ENCODE data around the gene CEACAM18. TPM values are rescaled to one million over a fixed set of nuclear protein-coding genes. Genes with fewer than 3 reads are reported as not detected.

CEACAM18 gene
- polyA plus RNA-seq, 1 experiment: not detected

DNA sequence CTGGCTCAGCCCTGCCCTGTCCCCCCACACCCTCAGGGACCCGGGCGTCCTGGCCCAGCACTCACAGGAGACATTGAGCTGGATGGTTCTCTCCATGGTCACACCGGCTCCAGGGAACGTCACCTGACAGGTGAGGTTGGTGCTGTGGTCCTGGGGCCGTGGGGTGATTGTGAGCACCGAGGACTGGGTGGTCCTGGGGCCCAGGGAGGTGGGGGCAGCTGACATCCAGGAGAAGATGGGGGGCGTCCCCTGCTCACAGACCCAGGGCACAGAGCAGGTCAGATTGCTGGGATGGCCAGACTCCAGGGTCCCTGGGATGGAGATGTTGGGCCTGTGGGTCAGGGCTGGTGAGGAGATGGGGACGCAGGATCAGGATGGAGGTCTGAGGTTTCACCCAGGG, 52.3 kb downstream of the CEACAM18 start:
- H3K36me3 ChIP-seq (ENCODE audit: control insufficient read depth, insufficient read depth, low read length): no peaks in the 10 kb centered on the region
- TF ChIP-seq, protein P1, sequence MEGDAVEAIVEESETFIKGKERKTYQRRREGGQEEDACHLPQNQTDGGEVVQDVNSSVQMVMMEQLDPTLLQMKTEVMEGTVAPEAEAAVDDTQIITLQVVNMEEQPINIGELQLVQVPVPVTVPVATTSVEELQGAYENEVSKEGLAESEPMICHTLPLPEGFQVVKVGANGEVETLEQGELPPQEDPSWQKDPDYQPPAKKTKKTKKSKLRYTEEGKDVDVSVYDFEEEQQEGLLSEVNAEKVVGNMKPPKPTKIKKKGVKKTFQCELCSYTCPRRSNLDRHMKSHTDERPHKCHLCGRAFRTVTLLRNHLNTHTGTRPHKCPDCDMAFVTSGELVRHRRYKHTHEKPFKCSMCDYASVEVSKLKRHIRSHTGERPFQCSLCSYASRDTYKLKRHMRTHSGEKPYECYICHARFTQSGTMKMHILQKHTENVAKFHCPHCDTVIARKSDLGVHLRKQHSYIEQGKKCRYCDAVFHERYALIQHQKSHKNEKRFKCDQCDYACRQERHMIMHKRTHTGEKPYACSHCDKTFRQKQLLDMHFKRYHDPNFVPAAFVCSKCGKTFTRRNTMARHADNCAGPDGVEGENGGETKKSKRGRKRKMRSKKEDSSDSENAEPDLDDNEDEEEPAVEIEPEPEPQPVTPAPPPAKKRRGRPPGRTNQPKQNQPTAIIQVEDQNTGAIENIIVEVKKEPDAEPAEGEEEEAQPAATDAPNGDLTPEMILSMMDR (IDR thresholded peaks at IDR 0.05; ENCODE audit: insufficient read depth, low read depth, low read length): no peak
- CTCF ChIA-PET: no interaction called here

DNA sequence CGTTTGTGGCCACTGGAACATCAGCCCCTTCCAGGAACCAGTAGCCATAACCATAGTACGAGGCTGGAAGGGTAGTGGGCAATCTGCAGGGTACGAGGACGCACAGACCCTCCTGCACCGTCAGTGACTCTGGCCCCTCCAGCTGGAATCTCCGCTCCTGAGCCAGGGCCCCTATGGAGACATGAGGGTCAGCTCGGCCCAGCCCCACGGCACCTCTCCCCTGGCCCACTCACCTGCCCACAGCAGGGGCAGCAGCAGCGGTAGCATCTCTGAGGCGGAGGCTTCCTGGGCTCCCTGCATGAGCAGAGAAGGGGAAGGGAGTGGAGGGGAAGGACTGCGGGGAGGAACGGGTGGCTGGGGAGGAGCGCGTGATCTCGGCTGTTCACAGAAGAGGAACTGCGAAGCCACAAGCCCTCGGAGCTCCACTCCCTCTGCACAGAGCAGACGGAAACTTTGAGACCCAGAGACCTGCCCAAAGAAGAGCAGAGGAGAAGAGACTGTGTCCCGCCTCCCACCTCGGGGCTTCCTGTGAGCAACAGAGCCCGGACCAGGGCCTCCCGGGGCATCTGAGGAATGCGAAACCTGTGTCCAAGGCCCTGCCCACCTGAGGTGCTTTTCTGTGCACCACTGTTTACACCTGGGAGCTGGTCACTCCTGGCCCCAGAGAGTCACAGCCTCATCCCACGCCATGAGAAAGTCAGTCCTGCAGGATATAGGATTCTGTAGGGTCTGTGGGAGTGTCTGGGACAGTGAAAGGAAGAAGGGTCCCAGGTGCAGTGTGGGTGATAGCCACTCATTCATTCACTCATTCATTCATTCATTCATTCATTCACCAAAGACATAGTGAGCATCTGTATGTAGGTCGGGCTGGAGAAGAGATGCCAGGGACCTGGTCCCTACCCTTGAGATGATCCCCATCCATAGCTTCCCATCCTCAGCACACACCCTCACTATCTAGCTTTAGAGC, 53.3 kb downstream of the CEACAM18 start, which contains the start of gene SIGLEC6:
Gene SIGLEC6 (minus strand): TSS at position 322 of the 967 bp plus-strand sequence. CDS start 22 bp downstream, at position 300.
- no peak for DNase-seq (ENCODE audit: low read depth)
- TF ChIP-seq, protein P1 (IDR thresholded peaks at IDR 0.05; ENCODE audit: insufficient read depth, low read depth, low read length): no peak
- no peaks in the 10 kb centered on the region for H3K27me3 ChIP-seq (ENCODE audit: control insufficient read depth, insufficient read depth, low read length)
- ChIA-PET CTCF (no interaction called here), POLR2A (no interaction called here)
- H3K36me3 ChIP-seq (ENCODE audit: control insufficient read depth, insufficient read depth, low read length): no peaks in the 10 kb centered on the region
- no peak within 1 kb of the TSS for H3K4me3 ChIP-seq (ENCODE audit: low read depth, low read length)

More for the DNA sequence above, 52.3 kb downstream of the CEACAM18 start:
- Histone ChIP-seq H3K27me3 (ENCODE audit: control insufficient read depth, insufficient read depth, low read length) (no peaks in the 10 kb centered on the region), H3K4me3 (ENCODE audit: low read depth, low read length) (no peak overlapping the region)
- POLR2A ChIA-PET: no interaction called here
- no peak for DNase-seq (ENCODE audit: low read depth)

DNA sequence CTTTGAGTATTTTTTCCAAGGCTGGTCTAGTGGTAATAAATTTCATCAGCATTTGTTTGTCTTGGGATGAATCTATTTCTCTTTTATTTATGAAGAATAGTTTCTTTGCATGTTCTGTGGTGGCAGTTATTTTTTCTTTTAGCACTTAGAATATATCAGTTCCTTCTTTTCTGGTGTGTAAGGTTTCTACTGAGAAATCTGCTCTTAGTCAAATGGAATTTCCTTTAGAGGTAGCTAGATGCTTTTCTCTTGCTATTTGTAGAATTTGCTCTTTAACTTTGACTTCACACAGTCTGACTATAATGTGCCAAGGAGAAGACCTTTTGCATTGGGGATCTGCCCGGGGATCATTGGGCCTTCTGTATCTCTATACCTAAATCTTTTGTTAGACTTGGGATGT, 57.2 kb downstream of the CEACAM18 start:
- H3K4me3 ChIP-seq (ENCODE audit: low read depth, low read length): no peak overlapping the region
- CTCF ChIA-PET: interaction anchor here (1.1 kb wide), 1 partner anchor 21 kb away, joined by 3 read pairs; no protein-coding TSS in a partner anchor
- TF ChIP-seq, protein P1 (IDR thresholded peaks at IDR 0.05; ENCODE audit: insufficient read depth, low read depth, low read length): no peak
- POLR2A ChIA-PET: no interaction called here
- no peaks in the 10 kb centered on the region for H3K36me3 ChIP-seq (ENCODE audit: control insufficient read depth, insufficient read depth, low read length)
- DNase-seq (ENCODE audit: low read depth): no peak
- H3K27me3 ChIP-seq (ENCODE audit: control insufficient read depth, insufficient read depth, low read length): no peaks in the 10 kb centered on the region

DNA sequence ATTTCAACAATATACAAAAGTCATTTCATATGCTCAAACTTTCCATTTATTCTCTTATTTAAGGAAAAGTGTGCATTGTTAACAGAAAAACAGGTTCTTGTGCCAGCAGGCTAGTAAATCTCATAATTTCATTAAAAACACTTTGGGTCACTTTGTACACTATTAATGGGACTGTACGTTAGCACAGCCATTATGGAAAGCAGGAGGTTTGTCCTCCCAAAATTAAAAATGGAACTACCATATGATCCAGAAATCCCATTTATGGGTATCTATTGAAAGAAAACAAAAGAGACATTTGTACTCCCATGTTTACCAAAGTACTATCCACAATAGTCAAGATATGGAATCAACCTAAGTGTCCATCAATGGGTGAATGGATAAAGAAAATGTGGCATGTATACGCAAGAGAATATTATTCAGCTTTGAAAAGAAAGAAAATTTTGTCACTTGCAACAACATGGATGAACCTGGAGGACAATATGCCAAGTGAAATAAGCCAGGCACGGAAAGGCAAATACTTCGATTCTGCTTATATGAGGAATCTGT, 61.6 kb downstream of the CEACAM18 start:
- ChIA-PET POLR2A (no interaction called here), CTCF (interaction anchor here (1.6 kb wide), 1 partner anchor 24 kb away, joined by 6 read pairs; no protein-coding TSS in a partner anchor)
- TF ChIP-seq, protein P1 (IDR thresholded peaks at IDR 0.05; ENCODE audit: insufficient read depth, low read depth, low read length): no peak
- Histone ChIP-seq H3K4me3 (ENCODE audit: low read depth, low read length) (no peak overlapping the region), H3K36me3 (ENCODE audit: control insufficient read depth, insufficient read depth, low read length) (no peaks in the 10 kb centered on the region), H3K27me3 (ENCODE audit: control insufficient read depth, insufficient read depth, low read length) (no peaks in the 10 kb centered on the region)
- no peak for DNase-seq (ENCODE audit: low read depth)

Small RNA genes lying within 50 kb of the gene (small RNA-seq; reads per million reads assigned to genes)
- gene AC020914.3 (ENCODE audit: insufficient read length, low read depth, low replicate concordance) (not detected), gene AC020914.5 (ENCODE audit: insufficient read length, low read depth, low replicate concordance) (not detected)

Other genes with a start within 250 kb of the CEACAM18 start
- not detected in 2 replicates for gene SIGLECL1, start 227.5 kb upstream of the CEACAM18 start, polyA plus RNA-seq (2011; rRNA removed)
- not detected in 2 replicates for gene IGLON5, start 166.9 kb upstream of the CEACAM18 start, polyA plus RNA-seq (2011; rRNA removed)
- 0.93 and 1.5 TPM in 2 replicates for gene VSIG10L, start 136.4 kb upstream of the CEACAM18 start, polyA plus RNA-seq (2011; rRNA removed)
- gene ETFB, start 112.2 kb upstream of the CEACAM18 start, polyA plus RNA-seq (2011; rRNA removed): 92.8 and 149 TPM in 2 replicates
- 0.12 TPM in 1 of 2 replicates, not detected in the other for gene CLDND2, start 109.5 kb upstream of the CEACAM18 start, polyA plus RNA-seq (2011; rRNA removed)
- gene NKG7, start 105.9 kb upstream of the CEACAM18 start, polyA plus RNA-seq (2011; rRNA removed): not detected in 2 replicates
- not detected in 2 replicates for gene LIM2, start 90.6 kb upstream of the CEACAM18 start, polyA plus RNA-seq (2011; rRNA removed)
- gene C19orf84, start 87.9 kb upstream of the CEACAM18 start, polyA plus RNA-seq (2011; rRNA removed): not detected in 2 replicates
- gene SIGLEC10, start 60.9 kb upstream of the CEACAM18 start, polyA plus RNA-seq (2011; rRNA removed): not detected in 2 replicates
- not detected in 2 replicates for gene SIGLEC8, start 20.1 kb upstream of the CEACAM18 start, polyA plus RNA-seq (2011; rRNA removed)
- gene SIGLEC12, start 23.3 kb downstream of the CEACAM18 start, polyA plus RNA-seq (2011; rRNA removed): not detected in 2 replicates
- gene SIGLEC6, start 53.1 kb downstream of the CEACAM18 start, polyA plus RNA-seq (2011; rRNA removed): not detected in 2 replicates
- 6.3 and 8.5 TPM in 2 replicates for gene ZNF175, start 92.7 kb downstream of the CEACAM18 start, polyA plus RNA-seq (2011; rRNA removed)
- gene SIGLEC5, start 151.9 kb downstream of the CEACAM18 start, polyA plus RNA-seq (2011; rRNA removed): not detected in 2 replicates
- gene SIGLEC14, start 168.3 kb downstream of the CEACAM18 start, polyA plus RNA-seq (2011; rRNA removed): not detected in 2 replicates
- gene SPACA6, start 214.8 kb downstream of the CEACAM18 start, polyA plus RNA-seq (2011; rRNA removed): 6.4 and 8.5 TPM in 2 replicates
- gene HAS1, start 245.5 kb downstream of the CEACAM18 start, polyA plus RNA-seq (2011; rRNA removed): not detected in 2 replicates